HEK293 (cell line): ENCODE data around the gene NCAN.
A peak's percentile ranks its signal among the peaks of the same experiment; 100 is the strongest.

Experiments used
- CTCF ChIA-PET: fragments of 350-600 bp; formaldehyde crosslinking; extraction: SDS; loops from one replicate; lab custom pipeline; 2021; ENCODE audit warnings: antibody characterized with exemption; lab: Yijun Ruan, JAX
- POLR2A ChIA-PET: fragments of 300-600 bp; formaldehyde crosslinking; extraction: SDS; loops from one replicate; lab custom pipeline; 2020; ENCODE audit warnings: antibody characterized with exemption, inconsistent platforms; lab: Yijun Ruan, JAX
- H3K27ac ChIP-seq: fragments of 200-500 bp; sonication (Bioruptor generic); 2 replicates; pipeline ENCODE4 v1.5.1; 2014; ENCODE audit warnings: low read depth, low read length, control low read depth, inconsistent platforms; ENCODE audit errors: extremely low read depth
- H3K36me3 ChIP-seq, 2 experiments: fragments of 200-500 bp in 1 of 2; sonication (Bioruptor generic) in 1 of 2; 1 replicate in 1 of 2; 2 replicates in 1 of 2; pipeline ENCODE4 v1.5.1; 2014 to 2017; ENCODE audit warnings: inconsistent platforms in 2 of 2, low read length in 2 of 2; ENCODE audit not compliant: control insufficient read depth in 2 of 2, insufficient read depth in 1 of 2
- H3K4me1 ChIP-seq: fragments of 200-500 bp; sonication (Bioruptor generic); 2 replicates; pipeline ENCODE4 v1.5.1; 2014; ENCODE audit warnings: mild to moderate bottlenecking, low read length, inconsistent platforms; ENCODE audit not compliant: control insufficient read depth, insufficient read depth
- H3K4me3 ChIP-seq: 2 replicates; pipeline ENCODE4 v1.5.1; 2011; ENCODE audit warnings: low read depth, mild to moderate bottlenecking, control low read depth, low read length, moderate library complexity
- H3K9me3 ChIP-seq: fragments of 200-500 bp; sonication (Bioruptor generic); 2 replicates; pipeline ENCODE4 v1.5.1; 2014; ENCODE audit warnings: low read depth, low read length, inconsistent platforms; ENCODE audit not compliant: control insufficient read depth, insufficient read depth
- GLI2 ChIP-seq: fragments of 450-650 bp; formaldehyde crosslinking; IDR thresholded peaks from 2 replicates; pipeline ENCODE4; 2017; ENCODE audit warnings: missing biosample characterization, missing genetic modification characterization, low read depth, borderline replicate concordance
- HOXA7 ChIP-seq: sonication (generic); formaldehyde crosslinking; IDR thresholded peaks from 2 replicates; pipeline ENCODE4 v1.8.1; 2022; ENCODE audit warnings: missing genetic modification reagents, borderline replicate concordance
- HOXD13 ChIP-seq: sonication (generic); formaldehyde crosslinking; IDR thresholded peaks from 2 replicates; pipeline ENCODE4 v1.8.0; 2022; ENCODE audit warnings: missing genetic modification reagents, borderline replicate concordance
- IKZF3 ChIP-seq: fragments of 450-650 bp; IDR thresholded peaks from 2 replicates; pipeline ENCODE4 v1.5.0; 2018; ENCODE audit warnings: missing biosample characterization, mild to moderate bottlenecking, missing genetic modification characterization, moderate library complexity
- SETDB1 ChIP-seq: IDR thresholded peaks from one replicate; pipeline ENCODE4 v1.6.1; 2017; ENCODE audit warnings: mild to moderate bottlenecking, low read length, moderate library complexity, mixed read lengths; ENCODE audit not compliant: insufficient read length
- SP7 ChIP-seq: fragments of 450-650 bp; formaldehyde crosslinking; IDR thresholded peaks from 2 replicates; pipeline ENCODE4 v1.5.1; 2016; ENCODE audit warnings: missing biosample characterization, missing genetic modification characterization
- ZEB2 ChIP-seq: fragments of 450-650 bp; formaldehyde crosslinking; IDR thresholded peaks from 2 replicates; pipeline ENCODE4 v1.5.1; 2016; ENCODE audit warnings: missing biosample characterization, missing genetic modification characterization
- ZNF140 ChIP-seq: fragments of 450-650 bp; formaldehyde crosslinking; IDR thresholded peaks from 2 replicates; pipeline ENCODE4 v1.5.1; 2016; ENCODE audit warnings: missing biosample characterization, missing genetic modification characterization
- ZNF146 ChIP-seq: fragments of 450-650 bp; formaldehyde crosslinking; IDR thresholded peaks from 2 replicates; pipeline ENCODE4 v1.5.1; 2016; ENCODE audit warnings: missing biosample characterization, missing genetic modification characterization
- ZNF2 ChIP-seq: fragments of 450-650 bp; formaldehyde crosslinking; IDR thresholded peaks from 2 replicates; pipeline ENCODE4 v1.5.1; 2016; ENCODE audit warnings: missing biosample characterization, missing genetic modification characterization
- ZNF223 ChIP-seq: fragments of 450-650 bp; formaldehyde crosslinking; IDR thresholded peaks from 2 replicates; pipeline ENCODE4 v1.5.1; 2016; ENCODE audit warnings: missing biosample characterization, missing genetic modification characterization
- ZNF416 ChIP-seq: fragments of 450-650 bp; formaldehyde crosslinking; IDR thresholded peaks from 2 replicates; pipeline ENCODE4 v1.5.1; 2016; ENCODE audit warnings: missing biosample characterization, missing genetic modification characterization
- ZNF510 ChIP-seq: fragments of 450-650 bp; formaldehyde crosslinking; IDR thresholded peaks from 2 replicates; pipeline ENCODE4 v1.5.1; 2018; ENCODE audit warnings: mild to moderate bottlenecking, missing genetic modification characterization, missing biosample characterization; ENCODE audit not compliant: insufficient replicate concordance
- ZNF548 ChIP-seq: fragments of 450-650 bp; formaldehyde crosslinking; IDR thresholded peaks from 2 replicates; pipeline ENCODE4 v1.5.1; 2016; ENCODE audit warnings: missing biosample characterization, missing genetic modification characterization
- ZNF555 ChIP-seq: fragments of 450-650 bp; formaldehyde crosslinking; conservative IDR thresholded peaks from 2 replicates; pipeline ENCODE4 v1.5.1; 2017; ENCODE audit warnings: missing biosample characterization, mild to moderate bottlenecking, missing genetic modification characterization, inconsistent platforms
- ZNF600 ChIP-seq: fragments of 450-650 bp; formaldehyde crosslinking; IDR thresholded peaks from 2 replicates; pipeline ENCODE4 v1.5.1; 2016; ENCODE audit warnings: missing biosample characterization, missing genetic modification characterization
- ZNF624 ChIP-seq: fragments of 450-650 bp; formaldehyde crosslinking; IDR thresholded peaks from 2 replicates; pipeline ENCODE4 v1.5.1; 2017; ENCODE audit warnings: missing biosample characterization, missing genetic modification characterization
- ZNF670 ChIP-seq: fragments of 450-650 bp; formaldehyde crosslinking; IDR thresholded peaks from 2 replicates; pipeline ENCODE4 v1.5.1; 2016; ENCODE audit warnings: missing biosample characterization, missing genetic modification characterization, low read depth
- ZSCAN30 ChIP-seq: fragments of 450-650 bp; IDR thresholded peaks from 2 replicates; pipeline ENCODE4 v1.5.1; 2018; ENCODE audit warnings: missing biosample characterization, mild to moderate bottlenecking, missing genetic modification characterization, moderate library complexity
- TF ChIP-seq, protein P1 (sequence below): sonication (generic); formaldehyde crosslinking; IDR thresholded peaks from 2 replicates; pipeline ENCODE4 v1.8.1; 2022; ENCODE audit warnings: mild to moderate bottlenecking, moderate library complexity, missing genetic modification reagents
- TF ChIP-seq, protein P2 (sequence below): fragments of 450-650 bp; formaldehyde crosslinking; IDR thresholded peaks from 2 replicates; pipeline ENCODE4 v1.5.1; 2016; ENCODE audit warnings: missing biosample characterization, missing genetic modification characterization
- TF ChIP-seq, protein P3 (sequence below): fragments of 450-650 bp; formaldehyde crosslinking; IDR thresholded peaks from 2 replicates; pipeline ENCODE4 v1.5.1; 2016; ENCODE audit warnings: missing biosample characterization, missing genetic modification characterization
- TF ChIP-seq, protein P4 (sequence below): fragments of 450-650 bp; formaldehyde crosslinking; conservative IDR thresholded peaks from 2 replicates; pipeline ENCODE4 v1.5.1; 2016; ENCODE audit warnings: low read depth, missing biosample characterization, missing genetic modification characterization
- TF ChIP-seq, protein P5 (sequence below): fragments of 450-650 bp; formaldehyde crosslinking; optimal IDR thresholded peaks from 2 replicates; pipeline ENCODE3; 2016; ENCODE audit warnings: missing biosample characterization, mild to moderate bottlenecking, missing genetic modification characterization

Gene NCAN

DNA sequence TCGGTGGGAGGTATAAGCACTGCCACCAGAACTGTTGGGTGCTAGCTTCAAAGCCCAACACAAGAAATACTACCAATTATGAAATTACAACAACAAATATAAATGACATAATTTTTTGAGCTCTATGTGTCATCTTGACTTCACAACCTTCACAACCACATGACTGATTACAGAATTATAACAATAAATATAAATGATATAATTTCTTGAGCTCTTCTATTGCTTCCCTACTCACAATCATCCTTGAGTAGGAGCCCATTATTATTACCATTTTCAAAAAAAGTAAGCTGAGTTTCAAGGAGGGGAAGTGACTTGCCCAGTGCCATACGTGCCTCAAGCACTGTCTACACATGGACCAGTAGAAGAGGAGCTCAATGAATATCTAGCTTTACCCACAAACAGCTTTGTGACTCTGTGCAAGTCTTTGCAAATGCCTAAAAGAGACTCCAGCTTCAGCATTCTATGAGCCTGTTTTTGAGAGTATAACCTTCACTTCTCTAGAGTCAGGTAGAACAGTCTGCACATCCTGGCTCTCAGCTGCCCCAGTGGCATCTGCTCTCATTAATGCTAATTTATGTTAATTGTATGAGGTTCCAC lies 22.6 kb downstream of the NCAN start:
- Histone ChIP-seq H3K36me3 (no peaks in the 10 kb centered on the region), H3K9me3 (no peaks in the 10 kb centered on the region), H3K27ac (no peak overlapping the region), H3K4me1 (no peaks in the 10 kb centered on the region), H3K4me3 (no peak overlapping the region)
- POLR2A ChIA-PET: no interaction called here
- CTCF ChIA-PET: interaction anchor here (0.6 to 2.0 kb wide), 3 partner anchors 9 to 60 kb away, joined by 3 to 16 read pairs (median 6); no protein-coding TSS in a partner anchor
- TF ChIP-seq SETDB1 (peak; percentile 74), ZNF416 (tag by site-specific recombination) (no peak)

DNA sequence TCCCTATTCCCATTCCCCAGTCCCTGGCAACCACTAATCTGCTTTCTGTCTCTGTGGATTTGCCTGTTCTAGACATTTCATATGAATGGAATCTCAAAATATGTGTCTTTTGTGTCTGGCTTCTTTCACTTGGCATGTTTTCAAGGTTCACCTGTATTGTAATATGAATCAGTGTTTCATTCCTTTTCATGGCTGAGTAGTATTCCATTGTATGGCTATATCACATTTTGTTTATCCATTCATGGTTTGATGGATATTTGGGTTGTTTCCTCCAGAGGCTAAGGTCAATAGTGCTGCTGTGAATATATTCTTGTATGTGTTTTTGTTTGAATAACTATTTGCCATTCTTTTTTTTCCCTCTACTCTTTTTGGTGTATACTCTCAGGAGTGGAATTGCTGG lies 24.4 kb downstream of the NCAN start:
- Histone ChIP-seq H3K27ac (no peak overlapping the region), H3K4me1 (no peaks in the 10 kb centered on the region), H3K36me3 (no peaks in the 10 kb centered on the region), H3K4me3 (no peak overlapping the region), H3K9me3 (no peaks in the 10 kb centered on the region)
- ChIA-PET POLR2A (no interaction called here), CTCF (no interaction called here)
- TF ChIP-seq ZNF555 (tag by site-specific recombination) (no peak), ZNF146 (tag by site-specific recombination) (peak; percentile 93), ZNF140 (peak; percentile 23; the same call in 1 of the 2 replicates)

DNA sequence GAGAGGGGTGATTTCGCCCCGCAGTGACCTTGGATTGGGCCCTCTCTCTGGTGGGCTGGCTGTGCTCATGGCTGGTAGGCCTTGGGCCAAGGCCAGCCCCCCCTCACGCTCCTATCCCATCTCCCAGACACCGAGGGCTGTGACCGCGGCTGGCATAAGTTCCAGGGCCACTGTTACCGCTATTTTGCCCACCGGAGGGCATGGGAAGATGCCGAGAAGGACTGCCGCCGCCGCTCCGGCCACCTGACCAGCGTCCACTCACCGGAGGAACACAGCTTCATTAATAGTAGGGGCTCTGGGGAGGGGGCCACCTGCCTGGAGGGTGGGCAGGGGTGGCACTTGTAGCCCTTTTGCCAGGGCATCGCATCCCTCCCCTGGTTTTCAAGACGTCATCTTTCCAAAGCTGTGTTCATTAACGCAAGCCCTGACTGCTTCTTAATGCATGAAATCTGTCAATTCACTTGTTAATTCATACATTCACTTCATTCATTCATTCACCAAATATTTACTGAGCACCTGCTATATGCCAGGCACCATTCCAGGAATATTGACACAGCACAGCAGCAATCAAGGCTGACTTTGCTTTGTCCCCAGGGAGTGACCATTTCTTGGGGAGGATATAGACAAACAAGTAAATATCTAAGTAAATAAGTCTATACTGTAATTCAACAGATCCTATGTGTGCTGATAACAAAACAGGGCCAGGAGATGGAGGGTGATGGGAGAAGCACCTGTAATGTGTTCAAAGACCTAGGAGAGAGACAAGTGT lies 26.6 kb downstream of the NCAN start:
- ChIA-PET CTCF (no interaction called here), POLR2A (no interaction called here)
- no peak overlapping the region for H3K27ac ChIP-seq
- TF ChIP-seq GLI2 (no peak), SP7 (tag by site-specific recombination) (no peak), ZNF624 (no peak), ZNF510 (tag by site-specific recombination) (no peak), ZSCAN30 (tag by site-specific recombination) (no peak), ZNF2 (no peak), ZNF548 (tag by site-specific recombination) (no peak), ZNF223 (tag by site-specific recombination) (no peak), HOXA7 (CRISPR knock-in tag) (no peak), ZEB2 (no peak), HOXD13 (CRISPR knock-in tag) (no peak), IKZF3 (tag by site-specific recombination) (no peak), ZNF670 (no peak), ZNF600 (tag by site-specific recombination) (no peak)
- TF ChIP-seq, protein P1, sequence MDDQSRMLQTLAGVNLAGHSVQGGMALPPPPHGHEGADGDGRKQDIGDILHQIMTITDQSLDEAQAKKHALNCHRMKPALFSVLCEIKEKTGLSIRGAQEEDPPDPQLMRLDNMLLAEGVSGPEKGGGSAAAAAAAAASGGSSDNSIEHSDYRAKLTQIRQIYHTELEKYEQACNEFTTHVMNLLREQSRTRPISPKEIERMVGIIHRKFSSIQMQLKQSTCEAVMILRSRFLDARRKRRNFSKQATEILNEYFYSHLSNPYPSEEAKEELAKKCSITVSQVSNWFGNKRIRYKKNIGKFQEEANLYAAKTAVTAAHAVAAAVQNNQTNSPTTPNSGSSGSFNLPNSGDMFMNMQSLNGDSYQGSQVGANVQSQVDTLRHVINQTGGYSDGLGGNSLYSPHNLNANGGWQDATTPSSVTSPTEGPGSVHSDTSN (CRISPR knock-in tag): no peak
- TF ChIP-seq, protein P2, sequence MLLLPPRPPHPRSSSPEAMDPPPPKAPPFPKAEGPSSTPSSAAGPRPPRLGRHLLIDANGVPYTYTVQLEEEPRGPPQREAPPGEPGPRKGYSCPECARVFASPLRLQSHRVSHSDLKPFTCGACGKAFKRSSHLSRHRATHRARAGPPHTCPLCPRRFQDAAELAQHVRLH: no peak
- TF ChIP-seq, protein P3, sequence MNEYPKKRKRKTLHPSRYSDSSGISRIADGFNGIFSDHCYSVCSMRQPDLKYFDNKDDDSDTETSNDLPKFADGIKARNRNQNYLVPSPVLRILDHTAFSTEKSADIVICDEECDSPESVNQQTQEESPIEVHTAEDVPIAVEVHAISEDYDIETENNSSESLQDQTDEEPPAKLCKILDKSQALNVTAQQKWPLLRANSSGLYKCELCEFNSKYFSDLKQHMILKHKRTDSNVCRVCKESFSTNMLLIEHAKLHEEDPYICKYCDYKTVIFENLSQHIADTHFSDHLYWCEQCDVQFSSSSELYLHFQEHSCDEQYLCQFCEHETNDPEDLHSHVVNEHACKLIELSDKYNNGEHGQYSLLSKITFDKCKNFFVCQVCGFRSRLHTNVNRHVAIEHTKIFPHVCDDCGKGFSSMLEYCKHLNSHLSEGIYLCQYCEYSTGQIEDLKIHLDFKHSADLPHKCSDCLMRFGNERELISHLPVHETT (tag by site-specific recombination): no peak
- TF ChIP-seq, protein P4, sequence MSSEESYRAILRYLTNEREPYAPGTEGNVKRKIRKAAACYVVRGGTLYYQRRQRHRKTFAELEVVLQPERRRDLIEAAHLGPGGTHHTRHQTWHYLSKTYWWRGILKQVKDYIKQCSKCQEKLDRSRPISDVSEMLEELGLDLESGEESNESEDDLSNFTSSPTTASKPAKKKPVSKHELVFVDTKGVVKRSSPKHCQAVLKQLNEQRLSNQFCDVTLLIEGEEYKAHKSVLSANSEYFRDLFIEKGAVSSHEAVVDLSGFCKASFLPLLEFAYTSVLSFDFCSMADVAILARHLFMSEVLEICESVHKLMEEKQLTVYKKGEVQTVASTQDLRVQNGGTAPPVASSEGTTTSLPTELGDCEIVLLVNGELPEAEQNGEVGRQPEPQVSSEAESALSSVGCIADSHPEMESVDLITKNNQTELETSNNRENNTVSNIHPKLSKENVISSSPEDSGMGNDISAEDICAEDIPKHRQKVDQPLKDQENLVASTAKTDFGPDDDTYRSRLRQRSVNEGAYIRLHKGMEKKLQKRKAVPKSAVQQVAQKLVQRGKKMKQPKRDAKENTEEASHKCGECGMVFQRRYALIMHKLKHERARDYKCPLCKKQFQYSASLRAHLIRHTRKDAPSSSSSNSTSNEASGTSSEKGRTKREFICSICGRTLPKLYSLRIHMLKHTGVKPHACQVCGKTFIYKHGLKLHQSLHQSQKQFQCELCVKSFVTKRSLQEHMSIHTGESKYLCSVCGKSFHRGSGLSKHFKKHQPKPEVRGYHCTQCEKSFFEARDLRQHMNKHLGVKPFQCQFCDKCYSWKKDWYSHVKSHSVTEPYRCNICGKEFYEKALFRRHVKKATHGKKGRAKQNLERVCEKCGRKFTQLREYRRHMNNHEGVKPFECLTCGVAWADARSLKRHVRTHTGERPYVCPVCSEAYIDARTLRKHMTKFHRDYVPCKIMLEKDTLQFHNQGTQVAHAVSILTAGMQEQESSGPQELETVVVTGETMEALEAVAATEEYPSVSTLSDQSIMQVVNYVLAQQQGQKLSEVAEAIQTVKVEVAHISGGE (tag by site-specific recombination): no peak
- TF ChIP-seq, protein P5, sequence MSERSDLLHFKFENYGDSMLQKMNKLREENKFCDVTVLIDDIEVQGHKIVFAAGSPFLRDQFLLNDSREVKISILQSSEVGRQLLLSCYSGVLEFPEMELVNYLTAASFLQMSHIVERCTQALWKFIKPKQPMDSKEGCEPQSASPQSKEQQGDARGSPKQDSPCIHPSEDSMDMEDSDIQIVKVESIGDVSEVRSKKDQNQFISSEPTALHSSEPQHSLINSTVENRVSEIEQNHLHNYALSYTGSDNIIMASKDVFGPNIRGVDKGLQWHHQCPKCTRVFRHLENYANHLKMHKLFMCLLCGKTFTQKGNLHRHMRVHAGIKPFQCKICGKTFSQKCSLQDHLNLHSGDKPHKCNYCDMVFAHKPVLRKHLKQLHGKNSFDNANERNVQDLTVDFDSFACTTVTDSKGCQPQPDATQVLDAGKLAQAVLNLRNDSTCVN (tag by site-specific recombination): no peak

More for the DNA sequence above, 26.6 kb downstream of the NCAN start:
- H3K4me1 ChIP-seq: no peaks in the 10 kb centered on the region
- no peak overlapping the region for H3K4me3 ChIP-seq
- H3K9me3 ChIP-seq: no peaks in the 10 kb centered on the region
- H3K36me3 ChIP-seq: no peaks in the 10 kb centered on the region
